ENCODE data around the gene SERPIND1. TPM values are rescaled to one million over a fixed set of nuclear protein-coding genes. Genes with fewer than 3 reads are reported as not detected.

The SERPIND1 gene, protein sequence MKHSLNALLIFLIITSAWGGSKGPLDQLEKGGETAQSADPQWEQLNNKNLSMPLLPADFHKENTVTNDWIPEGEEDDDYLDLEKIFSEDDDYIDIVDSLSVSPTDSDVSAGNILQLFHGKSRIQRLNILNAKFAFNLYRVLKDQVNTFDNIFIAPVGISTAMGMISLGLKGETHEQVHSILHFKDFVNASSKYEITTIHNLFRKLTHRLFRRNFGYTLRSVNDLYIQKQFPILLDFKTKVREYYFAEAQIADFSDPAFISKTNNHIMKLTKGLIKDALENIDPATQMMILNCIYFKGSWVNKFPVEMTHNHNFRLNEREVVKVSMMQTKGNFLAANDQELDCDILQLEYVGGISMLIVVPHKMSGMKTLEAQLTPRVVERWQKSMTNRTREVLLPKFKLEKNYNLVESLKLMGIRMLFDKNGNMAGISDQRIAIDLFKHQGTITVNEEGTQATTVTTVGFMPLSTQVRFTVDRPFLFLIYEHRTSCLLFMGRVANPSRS
- total RNA-seq, result 0.38 TPM in 1 of 2 replicates, not detected in the other

DNA sequence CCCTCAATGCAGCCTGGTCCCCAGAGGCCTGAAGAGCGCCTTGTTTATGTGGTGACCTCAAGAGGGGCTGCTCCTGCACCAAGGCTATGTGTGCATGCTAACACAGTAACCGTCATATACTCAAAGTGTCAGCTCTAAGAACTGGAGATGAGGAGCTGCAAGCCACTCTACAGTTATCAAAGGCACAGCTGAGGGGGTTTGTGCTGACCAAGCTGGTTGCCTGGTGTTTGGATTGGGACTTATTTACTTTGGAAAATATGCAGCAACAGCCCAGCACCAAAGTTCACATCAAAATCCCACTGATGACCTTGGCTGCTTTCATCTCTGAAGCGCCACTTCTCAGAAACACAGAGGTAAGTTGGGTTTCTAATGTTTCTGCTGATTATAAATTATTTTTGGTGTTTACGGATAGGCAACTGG lies at the start of gene SERPIND1:
Gene SERPIND1, plus strand, starts transcription at position 321 of the 420 bp plus-strand sequence. CDS start 5,200 bp downstream, outside the sequence.

Other genes starting within 250 kb of the SERPIND1 start
- 37.8 and 44.4 TPM in 2 replicates for gene PI4KA, start 84.7 kb downstream of the SERPIND1 start, total RNA-seq
- 9.7 and 13.4 TPM in 2 replicates for gene SNAP29, start 84.9 kb downstream of the SERPIND1 start, total RNA-seq
- gene CRKL, start 143.3 kb downstream of the SERPIND1 start, total RNA-seq, result 48.7 and 54.3 TPM in 2 replicates
- 0.10 and 0.33 TPM in 2 replicates for gene AIFM3, start 193.1 kb downstream of the SERPIND1 start, total RNA-seq
- gene LZTR1, start 208.2 kb downstream of the SERPIND1 start, total RNA-seq, result 46.8 and 62.4 TPM in 2 replicates
- gene THAP7, start 228.0 kb downstream of the SERPIND1 start, total RNA-seq, result 22.0 and 25.8 TPM in 2 replicates
- gene P2RX6, start 241.1 kb downstream of the SERPIND1 start, total RNA-seq, result under 0.01 TPM in 2 replicates